Airway epithelial cell (primary cell): ENCODE measurements around the gene LEF1. TPM values are rescaled to one million over a fixed set of nuclear protein-coding genes. Genes with fewer than 3 reads are reported as not detected.

Source experiments
- total RNA-seq: library from RNA; depleted of rRNA; stranded (reverse); fragments of >200 nt; gene quantifications from 2 replicates; pipeline ENCODE4 v1.2.3, GENCODE V29; 2015

The LEF1 gene
- total RNA-seq, result 0.63 and 0.70 TPM in 2 replicates

GRCh38 chr4:108168671-108169523, at the start of gene LEF1:
LEF1 (minus strand) TSS chr4:108168932; CDS start chr4:108167767, 1,165 bp downstream.

Other genes with a start within 250 kb of the LEF1 start
- gene CYP2U1, start 237.4 kb downstream of the LEF1 start, total RNA-seq, result 3.2 and 3.3 TPM in 2 replicates
- gene HADH, start 179.0 kb downstream of the LEF1 start, total RNA-seq, result 27.6 and 31.4 TPM in 2 replicates